Embryonic facial prominence (tissue), 1 donor: ENCODE measurements around the gene TMEM82.

Experiments used
- DNase-seq: peaks from one replicate; pipeline ENCODE4 v3.0.0-alpha.2; 2016; ENCODE audit errors: extremely low spot score

TMEM82 gene

DNA sequence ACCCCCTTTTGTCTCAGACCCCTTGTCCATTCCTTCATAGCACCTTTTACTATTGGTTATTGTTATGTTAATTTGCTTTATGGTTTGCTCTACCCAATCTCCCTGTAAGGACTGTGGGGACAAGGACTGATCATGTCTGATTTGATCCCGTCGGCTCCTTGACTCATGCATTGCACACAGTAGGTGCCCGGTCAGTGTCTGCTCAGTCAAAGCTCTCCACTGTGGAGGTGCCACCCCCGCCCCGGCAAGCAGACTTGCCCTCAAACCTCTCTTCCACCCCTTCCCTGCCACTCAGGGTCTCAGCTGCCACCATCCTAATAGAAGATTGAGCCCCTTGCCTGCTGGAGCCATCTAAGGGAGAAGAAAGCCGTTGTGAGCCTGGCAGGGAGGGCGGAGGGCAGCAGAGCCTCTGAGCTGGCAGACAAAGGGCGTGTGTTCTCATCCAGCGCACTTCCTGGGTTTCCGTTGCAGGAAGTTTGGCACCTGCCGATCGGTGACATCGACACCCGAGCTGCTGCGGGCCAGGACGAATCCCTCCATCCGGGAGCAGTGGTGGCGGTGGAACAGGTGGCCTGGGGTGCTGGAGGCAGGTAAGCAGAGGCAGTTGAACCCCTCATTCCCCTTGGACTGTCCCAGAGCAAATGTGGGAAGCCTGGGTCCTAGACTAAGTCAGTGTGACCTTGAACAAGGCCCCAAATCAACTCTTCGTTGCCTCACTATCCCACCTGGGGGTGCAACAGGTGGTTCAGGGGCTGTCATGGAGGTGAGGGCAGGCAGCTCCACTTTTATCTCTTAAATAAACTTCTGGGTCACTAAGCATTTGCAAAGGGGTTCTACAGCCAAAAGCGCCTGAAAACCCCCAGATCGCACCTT, 14.1 kb downstream of the TMEM82 start:
- no peak for DNase-seq

DNA sequence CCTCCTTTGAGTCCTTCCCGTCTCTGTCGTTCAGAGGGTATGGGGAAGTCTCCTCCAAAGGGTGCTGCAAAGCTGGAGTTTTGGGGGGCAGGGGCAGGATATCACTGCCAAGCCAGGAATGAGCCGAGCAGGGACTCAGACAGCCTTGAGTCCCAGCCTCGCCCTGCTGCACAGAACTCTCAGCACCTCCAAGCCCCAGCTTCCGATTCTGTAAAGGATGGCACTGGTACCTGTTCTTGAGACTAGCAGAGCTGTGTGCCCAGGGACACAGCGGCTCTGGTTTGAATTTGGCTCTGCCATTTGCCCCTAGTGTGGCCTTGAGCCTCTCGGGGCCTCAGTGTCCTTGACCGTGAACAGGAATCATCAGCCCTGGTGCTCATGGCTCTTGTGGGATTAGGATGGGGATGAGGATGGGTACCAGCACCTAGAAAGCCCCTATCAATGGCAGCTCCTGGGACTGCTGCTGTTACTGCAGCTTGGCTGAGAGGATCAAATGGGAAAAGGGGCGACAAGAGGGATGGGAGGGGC, 14.8 kb downstream of the TMEM82 start:
- DNase-seq, result no peak

DNA sequence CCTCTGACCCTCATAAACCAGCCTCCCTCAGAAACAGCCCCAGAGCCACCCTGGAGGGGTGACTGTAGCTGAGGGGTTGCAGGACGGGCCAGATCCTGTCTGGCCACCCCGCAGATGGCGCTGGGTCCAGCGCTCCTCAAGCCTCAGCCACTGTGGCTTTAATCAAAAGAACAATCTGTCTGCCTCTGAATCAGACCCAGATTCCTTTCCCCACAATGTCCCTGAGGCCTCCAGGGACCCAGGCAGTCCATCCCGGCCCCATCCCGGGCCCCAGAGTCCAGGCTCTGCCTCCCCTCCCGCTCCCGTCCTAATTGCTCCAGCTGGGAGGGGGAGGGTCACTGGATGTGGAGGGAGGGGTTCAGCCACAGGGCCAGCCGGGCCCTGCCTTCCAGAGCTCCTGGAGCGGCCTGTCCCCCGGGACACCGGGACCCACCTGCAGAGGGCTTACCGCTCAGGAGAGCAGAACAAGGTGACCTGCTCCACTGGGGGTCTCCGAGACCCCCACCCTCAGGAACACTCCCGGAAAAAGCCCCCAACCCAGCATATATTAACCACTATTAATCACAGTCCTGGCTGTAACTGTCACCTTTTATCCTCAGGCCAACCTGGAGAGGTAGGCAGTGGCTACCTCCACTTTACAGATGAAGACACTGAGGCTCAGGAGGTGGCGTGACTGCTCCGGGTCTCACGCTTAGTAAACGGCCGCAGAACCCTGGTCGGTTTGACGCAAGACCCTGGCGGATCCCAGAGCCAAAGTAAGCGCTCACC, 15.5 kb downstream of the TMEM82 start:
- DNase-seq, result no peak

DNA sequence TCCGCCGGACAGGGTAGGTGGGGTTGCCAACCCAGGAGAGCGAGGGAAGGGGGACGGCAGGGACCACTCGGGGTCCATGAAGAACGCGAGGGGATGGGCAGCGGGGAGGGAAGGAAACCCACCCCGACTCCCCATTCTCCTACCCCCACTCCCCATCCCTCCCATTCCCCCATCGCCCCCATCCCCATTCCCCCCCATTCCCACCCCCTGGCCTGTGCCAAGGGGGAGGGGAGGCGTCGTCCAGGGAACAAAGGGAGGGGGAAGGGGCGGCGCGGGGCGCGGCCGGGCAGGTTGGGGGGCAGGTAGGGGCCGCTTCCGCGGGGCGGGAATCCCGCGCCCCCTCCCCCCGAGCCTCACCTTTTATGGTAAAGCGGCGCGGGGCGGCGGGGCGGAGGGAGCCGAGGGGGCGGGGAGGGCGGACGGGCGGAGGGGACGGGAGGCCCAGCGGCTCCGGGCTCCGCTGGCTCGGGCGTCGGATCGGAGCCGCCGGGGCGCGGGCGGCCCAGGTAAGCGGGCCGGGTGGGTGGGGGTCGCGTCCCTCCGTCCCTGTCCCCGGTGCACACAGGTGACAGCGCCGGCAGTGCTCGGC, 16.1 kb downstream of the TMEM82 start, which contains the start of gene FBLIM1:
Gene FBLIM1, plus strand, starts transcription at position 453 of the 589 bp plus-strand sequence. CDS start 6,189 bp downstream, outside the sequence.
- no peak for DNase-seq

DNA sequence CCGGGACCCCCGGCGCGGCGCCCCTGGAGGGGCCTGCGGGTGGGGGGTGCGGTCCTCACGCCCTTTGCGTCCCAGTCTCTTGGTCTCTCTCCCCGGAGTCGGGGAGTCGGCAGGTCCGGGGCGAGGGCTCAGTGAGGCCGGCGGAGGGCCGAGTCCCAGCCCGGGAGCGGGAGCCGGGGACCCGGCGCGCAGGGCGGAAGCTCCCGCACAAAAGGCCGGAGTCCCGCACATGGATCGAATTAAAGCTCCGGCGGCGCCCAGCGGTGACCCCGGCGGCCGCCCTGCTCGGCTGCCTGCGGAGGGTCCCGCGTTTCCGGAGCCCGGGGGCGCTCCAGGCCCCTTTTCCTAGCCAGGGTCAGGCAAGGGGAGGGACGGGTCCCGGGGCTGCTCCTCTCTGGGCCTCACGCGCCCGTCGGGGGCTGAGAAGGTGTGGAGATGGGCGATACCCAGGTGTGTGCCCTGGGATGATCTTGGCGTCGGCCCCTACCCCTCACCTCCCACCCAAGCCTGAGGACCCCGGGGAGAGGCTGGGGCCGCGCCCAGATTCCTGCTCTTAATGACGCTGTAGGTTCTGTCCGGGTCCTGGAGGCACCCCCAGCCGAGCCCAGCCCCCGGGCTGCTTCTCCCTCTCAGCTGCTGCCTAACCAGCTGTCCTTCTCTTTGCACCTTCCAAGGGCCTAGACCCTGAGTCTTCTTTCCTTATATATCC, 16.8 kb downstream of the TMEM82 start:
- no peak for DNase-seq

DNA sequence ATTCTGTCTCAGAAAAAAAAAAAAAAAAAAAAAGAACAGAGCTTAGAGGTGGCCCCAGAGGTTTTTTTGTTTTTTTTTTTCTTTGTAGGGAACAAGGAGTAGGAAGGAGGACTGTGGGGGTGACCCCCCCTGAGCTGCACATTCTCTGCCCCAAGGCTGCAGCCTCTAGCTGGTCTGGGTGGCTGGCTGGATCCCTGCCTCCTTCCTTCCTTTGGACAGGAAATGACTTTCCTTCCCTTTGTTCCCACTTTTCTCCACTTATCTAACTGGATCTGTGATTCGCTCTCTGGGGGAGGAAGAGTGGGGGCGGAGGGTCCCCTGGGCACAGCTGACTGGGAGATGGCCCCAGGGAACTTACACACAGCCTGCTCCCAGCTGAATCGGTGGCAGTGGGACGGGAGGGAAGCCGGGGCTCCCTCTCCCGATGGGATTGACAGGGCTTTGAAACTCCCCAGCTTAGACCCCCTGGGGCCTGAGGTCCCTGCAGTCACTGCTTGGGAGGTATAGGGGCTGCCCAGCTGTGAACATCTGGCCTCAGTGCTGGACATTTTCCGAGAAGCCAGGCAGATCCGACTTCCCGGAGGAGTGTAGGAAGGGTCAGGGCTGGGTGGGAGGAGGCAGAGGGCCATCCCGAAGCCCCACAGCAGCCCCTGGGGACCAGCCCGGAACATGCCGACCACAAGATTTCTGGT, 18.4 kb downstream of the TMEM82 start:
- DNase-seq, result no peak

DNA sequence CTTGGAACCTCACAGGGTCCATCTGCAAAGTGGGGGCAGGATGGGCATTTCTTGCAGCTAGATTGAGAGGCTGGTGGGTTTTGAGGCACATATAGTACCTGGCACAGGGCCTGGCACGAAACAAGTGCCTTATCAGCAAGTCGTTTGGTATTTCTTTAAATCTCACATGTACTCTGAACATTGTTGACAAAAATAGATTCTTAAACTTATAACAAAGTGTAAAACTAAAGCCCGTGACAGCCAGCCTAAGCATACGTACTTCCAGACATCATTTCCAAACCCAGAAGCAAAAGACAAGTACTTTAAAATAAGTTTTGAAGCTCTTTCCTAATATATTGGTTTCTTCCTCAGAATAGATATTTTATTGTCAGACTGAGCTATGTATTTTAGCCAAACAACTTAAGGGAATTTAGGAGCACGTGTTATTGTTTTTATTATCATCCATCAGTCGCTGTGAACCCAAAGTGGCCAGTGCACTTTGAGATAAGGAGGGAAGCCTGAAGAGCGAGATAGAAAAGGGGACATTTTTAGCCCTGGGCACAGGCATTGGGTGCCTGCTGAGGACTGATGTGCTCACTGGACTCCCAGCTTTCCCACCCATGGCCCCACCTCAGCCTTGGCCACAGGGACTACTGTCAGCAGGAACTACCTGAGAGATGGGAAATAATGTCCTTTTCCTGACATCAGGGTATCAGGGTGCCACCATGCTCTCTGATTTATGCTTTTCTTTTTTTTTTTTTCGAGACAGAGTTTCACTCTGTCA, 19.2 kb downstream of the TMEM82 start:
- no peak for DNase-seq

DNA sequence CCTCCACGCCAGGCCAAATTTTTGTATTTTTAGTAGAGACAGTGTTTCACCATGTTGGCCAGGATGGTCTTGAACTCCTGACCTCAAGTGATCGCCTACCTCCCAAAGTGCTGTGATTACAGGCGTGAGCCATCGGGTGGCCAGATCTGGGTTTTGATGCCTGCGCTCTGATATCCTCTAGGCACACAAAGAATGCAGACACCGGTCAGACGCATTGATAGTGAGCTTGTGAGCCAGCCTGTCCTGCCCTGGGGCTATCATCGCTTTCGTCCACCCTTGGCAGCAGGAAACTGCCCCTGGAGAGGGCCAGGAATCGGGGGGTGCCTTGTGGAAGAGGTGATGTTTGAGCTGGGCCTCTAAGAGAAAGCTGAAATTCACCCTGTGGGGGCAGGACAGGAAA, 20.2 kb downstream of the TMEM82 start:
- DNase-seq, result no peak

DNA sequence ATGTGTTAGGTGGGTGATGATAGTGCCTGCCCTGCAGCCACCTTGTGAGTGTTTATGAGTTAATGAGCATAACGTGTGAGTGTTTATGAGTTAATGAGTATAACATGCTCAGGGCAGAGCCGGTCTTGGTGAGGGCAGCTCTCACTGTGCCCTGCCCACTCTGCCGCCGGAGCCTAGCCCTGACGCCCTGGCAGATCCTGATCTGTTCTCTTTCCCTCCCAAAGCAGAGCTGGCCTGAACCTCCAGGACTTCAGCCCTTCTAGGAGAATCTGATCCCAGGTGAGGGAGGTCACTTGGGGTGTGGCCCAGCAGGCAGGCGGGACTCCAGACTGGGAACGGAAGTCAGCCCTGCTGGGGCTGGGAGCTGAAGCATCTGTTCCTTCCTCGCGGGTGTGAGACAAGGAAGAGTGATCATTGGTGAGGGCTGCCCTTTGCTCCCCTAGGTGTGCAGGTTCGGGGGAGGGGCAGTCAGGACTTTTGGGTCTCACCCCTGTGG, 22.0 kb downstream of the TMEM82 start:
- no peak for DNase-seq

DNA sequence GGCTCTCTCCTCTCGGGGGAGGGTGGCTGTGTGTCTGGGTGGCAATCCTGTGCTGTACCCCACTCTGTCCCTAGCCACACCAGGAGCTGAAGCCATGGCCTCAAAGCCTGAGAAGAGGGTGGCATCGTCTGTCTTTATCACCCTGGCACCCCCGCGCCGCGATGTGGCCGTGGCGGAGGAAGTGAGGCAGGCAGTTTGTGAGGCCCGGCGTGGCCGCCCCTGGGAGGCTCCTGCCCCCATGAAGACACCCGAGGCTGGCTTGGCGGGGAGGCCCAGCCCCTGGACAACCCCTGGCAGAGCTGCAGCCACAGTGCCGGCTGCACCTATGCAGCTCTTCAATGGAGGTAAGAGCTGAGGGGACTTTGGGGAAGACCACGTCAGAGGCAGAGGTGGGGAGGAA, 22.6 kb downstream of the TMEM82 start:
- no peak for DNase-seq

DNA sequence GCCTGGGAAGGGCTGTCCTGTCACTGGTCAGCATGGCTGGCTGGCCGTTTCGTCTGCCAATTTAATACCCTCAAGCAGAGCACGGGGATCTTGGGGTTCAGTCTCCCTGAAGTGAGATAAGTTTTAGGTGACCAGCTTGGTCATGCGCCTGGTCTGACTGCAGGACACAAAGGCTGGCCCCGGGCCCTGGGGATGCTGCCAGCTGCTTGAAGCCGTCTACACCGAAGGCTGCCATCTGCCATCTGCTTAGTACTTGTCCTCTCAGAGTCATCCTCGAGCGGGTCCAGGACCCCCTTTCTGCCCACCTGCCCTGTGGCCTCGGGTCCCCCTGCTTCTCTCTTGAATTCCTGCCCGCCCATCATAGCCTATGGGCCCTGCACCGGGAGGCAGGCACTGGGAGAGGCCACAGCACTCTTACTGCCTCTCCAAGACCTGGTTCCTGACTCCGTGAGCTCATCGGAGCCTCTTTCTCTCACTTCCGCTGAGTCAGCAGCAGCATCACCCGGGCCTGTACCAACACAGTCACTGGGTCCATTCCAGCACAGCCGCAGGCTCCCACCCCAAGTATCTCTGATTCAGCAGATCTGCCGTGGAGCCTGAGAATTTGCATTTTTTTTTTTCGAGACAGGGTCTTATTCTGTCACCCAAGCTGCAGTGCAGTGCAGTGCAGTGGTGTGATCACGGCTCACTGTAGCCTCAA, 23.3 kb downstream of the TMEM82 start:
- no peak for DNase-seq

DNA sequence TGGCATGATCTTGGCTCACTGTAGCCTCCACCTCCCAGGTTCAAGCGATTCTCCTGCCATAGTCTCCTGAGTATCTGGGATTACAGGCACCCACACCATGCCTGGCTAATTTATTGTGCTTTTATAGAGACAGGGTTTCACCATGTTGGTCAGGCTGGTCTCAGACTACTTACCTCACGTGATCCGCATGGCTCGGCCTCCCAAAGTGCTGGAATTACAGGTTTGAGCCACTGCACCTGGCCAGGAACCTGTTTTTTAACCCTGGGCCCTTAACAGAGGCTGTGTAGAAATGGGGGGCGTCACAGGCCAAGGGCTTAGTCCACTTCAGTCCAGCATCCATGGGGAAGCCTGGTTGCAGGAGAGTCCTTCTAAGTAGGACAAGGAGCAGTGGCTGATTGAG, 25.6 kb downstream of the TMEM82 start:
- no peak for DNase-seq

DNA sequence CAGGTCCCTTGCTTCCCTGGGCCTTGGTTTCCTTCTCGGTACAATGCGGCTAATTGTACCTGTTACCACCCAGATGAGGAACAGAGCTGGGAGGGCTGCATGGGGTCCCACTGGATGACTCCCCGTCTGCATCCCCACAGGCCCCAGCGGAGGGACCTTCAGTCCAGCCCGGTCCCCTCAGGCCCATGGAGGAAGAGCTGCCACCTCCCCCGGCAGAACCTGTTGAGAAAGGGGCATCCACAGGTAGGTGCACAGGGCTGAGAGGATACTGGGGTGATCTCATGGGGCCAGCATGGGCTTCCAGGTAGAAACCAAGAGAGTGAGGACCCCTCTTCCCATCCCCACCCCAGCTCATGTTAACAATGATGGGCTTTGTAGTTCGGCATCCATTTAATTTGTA, 26.1 kb downstream of the TMEM82 start:
- DNase-seq, result no peak

DNA sequence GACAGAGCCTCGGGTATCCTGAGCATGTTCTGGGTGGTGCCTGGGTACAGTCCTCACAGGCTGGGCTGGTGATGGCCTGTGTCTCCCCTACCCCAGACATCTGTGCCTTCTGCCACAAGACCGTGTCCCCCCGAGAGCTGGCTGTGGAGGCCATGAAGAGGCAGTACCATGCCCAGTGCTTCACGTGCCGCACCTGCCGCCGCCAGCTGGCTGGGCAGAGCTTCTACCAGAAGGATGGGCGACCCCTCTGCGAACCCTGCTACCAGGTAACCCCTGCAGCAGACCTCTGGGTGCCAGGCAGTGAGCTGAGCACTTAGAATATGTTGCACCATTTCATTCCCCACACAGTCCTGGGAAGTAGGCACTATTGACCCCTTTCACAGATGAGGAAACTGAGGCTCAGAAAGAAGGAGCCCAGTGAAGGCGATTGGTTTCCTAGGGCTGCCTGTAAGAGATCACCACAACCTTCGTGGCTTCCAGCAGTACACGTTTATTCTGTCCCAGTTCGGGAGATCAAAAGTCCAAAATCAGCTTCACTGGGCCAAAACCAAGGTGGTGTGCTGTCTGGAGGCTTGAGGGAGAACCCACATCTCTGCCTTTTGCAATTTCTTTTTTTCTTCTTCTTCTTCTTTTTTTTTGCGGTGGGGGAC, 28.1 kb downstream of the TMEM82 start:
- no peak for DNase-seq

DNA sequence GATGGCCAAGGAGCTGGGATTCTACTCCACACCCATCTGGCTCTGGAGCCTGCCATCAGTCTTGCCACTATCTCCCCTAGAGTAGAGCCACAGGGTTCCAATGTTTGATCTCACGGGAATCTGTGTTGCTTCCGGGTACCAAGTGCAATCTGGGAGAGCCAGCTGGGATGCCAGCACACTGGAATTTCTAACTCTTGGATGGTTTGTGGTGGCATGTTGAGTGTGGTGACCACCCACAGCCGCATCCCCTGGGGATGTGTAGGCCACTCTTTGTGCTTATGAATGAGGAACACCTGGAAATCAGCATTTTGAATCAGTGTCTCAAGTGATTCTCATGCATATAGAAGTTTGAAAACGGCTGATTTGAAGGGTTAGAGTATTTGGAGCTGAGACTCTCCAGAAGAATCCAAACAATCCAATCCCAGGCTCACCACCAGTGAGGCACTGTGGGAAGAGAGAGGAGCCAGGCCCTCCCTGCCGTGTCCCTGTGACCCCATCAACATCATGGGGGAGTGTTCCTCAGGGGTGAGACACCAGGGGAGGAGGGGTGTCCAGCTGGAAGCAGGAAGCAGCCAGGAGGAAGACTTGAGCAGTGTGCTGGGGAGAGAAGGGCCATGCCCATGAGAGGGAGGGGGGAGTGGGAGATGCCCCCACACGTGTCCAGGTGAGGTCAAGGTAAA, 29.7 kb downstream of the TMEM82 start:
- no peak for DNase-seq

DNA sequence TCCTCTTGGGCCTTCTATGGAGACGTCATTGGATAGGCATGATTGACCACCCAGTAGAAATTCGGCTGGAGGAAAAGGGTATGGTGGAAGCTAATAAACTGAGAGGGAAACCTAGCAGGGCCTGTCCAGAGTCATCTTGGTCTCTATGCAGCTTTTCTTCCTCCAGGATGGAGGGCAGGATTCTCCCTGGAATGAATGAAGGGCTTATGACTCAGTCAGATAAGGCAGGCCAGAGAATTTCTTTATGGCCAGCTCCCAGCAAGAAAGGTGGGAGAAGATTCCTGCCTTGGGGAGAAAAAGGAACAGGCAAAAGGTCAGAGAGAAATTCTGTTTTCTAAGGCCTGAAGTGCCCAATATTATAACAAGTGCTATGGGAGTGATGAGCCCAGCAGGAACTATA, 33.4 kb downstream of the TMEM82 start:
- no peak for DNase-seq

DNA sequence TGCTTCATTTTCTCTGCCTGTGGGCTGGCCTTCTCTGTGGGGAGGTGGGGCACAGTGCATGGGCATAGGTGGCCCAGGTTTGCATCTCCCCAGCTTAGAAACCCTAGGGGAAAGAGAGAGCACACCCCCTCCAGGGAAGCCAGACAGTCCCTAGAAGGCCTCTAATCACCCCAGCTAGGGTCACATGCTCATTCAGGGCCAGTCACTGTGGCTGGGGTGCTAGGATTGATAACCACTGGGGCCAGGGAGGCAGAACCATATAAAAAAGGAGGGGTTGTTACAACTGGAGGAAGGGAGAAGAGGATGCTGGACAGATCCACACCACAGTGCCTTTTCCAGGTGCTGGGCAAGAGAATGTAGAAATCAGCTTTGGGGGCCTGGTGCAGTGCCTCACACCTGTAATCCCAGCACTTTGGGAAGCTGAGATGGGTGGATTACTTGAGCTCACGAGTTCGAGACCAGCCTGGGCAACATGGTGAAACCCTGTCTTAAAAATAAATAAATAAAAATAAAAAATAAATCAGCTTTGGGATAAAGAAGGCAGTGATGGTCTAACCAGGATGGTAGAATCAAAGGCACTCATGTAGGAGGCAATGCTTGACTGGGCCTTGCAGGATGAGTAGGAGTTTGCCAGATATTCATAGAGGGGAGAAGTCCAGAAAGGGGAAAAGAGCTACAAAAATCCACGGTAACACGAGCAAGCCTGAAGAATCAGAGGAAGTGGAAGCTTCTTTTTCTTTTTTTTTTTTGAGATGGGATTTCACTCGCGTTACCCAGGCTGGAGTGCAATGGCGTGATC, 35.8 kb downstream of the TMEM82 start:
- DNase-seq, result no peak

DNA sequence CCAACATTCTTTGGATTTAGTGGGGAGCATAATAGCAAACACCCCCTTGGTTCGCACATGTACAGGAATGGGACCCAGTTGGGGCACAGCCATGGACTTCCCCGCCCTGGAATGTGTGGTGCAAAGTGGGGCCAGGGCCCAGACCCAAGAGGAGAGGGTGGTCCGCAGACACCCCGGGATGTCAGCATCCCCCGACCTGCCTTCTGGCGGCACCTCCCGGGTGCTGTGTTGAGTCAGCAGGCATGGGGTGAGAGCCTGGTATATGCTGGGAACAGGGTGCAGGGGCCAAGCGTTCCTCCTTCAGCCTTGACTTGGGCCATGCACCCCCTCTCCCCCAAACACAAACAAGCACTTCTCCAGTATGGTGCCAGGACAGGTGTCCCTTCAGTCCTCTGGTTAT, 43.4 kb downstream of the TMEM82 start:
- DNase-seq, result no peak
